HG03060 (cell line): Measurements from ENCODE around the gene ERCC5.

ENCODE experiments used
- ATAC-seq: cut with Tn5 transposase; IDR thresholded peaks from one replicate; pipeline ENCODE4 v1.9.1; 2021; ENCODE audit warnings: low read depth, moderate number of reproducible peaks; ENCODE audit not compliant: unreplicated experiment

The ERCC5 gene

DNA sequence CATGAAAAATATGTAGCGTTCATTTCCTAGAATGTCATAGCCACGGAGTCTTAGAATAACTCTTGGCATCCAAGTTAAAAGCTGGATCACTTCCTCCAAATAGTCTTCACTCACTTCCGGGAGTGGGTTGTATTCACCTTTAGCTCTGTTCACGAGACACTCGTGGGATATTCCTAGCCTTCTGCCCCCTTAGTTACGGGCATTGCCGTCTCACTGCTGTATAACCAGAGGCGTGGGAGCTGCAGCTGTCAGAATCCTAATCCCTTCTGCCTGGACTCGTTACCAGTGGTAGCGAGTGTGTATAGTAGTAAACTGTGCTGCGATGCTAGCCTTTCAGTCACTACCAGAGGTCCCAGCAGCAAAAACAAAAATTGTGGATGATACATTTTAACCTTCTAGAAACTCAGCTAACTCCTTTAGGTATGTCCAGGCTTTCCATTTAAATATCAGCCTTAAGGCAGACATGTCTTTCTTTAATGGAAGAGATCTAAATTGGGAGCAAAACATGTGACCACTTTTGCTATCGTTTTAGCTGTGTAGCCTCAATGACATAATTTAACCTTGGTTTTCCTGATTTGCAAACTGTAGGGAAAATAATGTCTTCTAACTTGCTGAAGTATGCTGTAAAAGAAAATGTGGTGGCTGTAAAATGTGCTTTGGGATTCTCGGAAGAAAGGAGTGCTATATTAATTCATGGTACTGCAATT, 34.1 kb downstream of the ERCC5 start:
- no peak for ATAC-seq

- no peak for ATAC-seq
Observed at GRCh38 chr13:102881819-102882686, 36.2 kb downstream of the ERCC5 start.

DNA sequence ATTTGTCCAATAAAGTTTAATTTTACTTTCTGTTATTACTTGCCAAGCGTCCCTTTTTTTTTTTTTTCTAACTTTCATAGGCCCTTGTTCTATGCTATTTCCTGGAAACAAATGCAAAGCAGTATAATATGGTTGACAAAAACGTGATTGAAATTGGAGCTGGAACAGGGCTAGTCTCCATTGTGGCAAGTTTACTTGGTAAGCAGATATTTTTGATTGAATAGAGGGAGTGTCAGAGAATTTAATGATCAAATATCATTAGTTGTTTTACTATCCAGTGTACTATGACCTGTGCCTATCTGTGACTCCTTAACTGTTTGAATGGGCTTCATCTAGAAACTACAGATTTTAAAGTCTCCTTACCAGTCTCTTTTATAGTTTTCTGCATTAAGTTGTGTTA, 46.7 kb downstream of the ERCC5 start:
- no peak for ATAC-seq

DNA sequence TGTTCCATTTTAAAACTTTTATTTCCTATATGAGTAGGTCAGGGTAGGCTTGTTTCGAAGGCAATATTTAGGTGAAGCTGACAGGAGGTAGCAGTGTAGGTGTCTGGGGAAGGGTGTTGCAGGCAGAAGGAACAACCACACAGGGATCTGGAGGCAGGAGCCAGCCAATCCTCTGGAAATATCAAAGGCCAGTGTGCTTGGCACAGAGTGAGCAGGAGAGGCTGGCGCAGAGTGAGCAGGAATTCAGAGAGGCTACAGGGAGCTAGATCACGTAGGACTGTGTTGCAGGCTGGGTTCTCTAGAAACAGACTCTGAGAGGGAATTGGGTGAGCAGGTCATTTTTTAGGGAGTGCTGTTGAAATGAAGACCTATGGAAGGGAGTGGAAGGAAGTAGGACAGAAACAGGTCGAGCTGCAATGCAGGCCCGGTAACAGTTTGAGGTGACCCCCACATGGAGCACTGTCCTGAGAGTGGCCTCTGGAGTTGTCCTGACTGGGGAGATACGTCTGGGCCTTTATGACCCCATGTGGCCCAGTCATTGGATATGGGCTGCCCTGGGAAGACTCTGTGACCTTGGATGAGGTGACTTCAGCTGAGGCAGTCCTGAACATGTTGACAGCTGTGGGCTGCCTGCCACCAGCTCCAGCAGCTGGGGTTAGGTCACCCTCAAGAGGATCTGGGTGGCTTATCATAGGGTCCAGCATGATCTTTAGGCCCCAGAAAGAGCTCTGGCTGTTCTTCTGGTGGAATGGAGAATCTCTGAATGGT, 51.7 kb downstream of the ERCC5 start:
- no peak for ATAC-seq

DNA sequence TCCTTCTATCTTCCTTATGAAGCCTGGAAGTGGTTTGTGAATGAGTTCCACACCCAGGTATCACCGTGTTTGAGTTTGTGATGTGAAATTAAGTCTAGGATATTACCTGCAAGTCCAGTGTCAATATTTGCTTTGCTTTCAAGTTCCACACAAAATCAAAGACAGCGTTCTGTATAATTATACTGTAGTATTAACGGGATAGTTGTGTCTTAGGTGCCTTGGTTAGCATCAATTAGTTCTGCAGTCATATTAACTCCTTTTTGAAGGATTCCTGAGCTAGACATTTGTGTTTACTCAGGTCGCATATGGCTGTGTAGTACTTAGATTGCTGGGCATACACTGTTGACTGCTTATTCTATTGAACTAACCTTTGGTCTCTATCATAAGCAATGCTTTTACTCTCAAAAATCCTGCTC, 54.4 kb downstream of the ERCC5 start:
- no peak for ATAC-seq

DNA sequence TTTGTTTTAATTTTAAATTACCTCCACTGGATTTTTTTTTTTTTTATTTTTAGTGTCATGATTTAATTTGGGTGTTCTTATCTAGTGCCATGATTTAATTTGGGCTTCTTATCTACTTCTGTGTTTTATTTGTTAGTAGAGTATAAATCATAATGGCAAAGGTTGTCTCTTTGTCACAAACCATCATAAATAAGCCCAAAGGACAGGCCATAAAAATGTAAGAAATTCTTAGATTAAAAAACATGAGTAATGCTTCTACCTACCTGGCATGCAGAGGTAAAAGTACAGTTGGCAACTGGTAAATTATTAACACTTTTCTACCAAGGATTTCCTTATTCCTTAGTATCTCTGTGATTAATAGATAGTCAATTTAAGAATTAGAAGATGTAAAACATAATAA, 55.2 kb downstream of the ERCC5 start:
- ATAC-seq: no peak

GRCh38 chr13:102901615-102902305, 55.9 kb downstream of the ERCC5 start:
- ATAC-seq: no peak

- no peak for ATAC-seq
Observed at GRCh38 chr13:102902789-102903347, 57.0 kb downstream of the ERCC5 start.

- no peak for ATAC-seq
Observed at GRCh38 chr13:102903659-102904407, 58.0 kb downstream of the ERCC5 start.

DNA sequence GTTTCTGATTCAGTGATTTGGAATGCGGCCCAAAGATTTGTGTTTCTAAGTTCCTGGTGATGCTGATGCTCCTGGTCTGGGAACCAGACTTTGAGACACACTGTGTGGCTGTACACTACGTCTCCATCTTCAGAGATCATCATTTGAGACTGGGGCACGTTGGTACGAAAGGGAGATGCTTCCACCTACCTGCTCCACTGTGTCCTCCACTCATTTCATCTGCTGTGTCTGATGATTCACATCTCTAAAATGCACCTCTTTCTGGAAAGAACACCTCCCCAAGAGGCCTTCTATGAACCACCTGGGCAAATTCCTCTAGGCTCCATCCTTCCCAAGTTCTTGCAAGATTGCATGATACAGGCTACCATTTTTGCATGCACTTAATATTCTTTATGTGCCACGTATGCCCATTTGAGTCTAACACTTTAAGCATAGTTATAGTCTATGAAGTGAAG, 58.6 kb downstream of the ERCC5 start:
- ATAC-seq: no peak

DNA sequence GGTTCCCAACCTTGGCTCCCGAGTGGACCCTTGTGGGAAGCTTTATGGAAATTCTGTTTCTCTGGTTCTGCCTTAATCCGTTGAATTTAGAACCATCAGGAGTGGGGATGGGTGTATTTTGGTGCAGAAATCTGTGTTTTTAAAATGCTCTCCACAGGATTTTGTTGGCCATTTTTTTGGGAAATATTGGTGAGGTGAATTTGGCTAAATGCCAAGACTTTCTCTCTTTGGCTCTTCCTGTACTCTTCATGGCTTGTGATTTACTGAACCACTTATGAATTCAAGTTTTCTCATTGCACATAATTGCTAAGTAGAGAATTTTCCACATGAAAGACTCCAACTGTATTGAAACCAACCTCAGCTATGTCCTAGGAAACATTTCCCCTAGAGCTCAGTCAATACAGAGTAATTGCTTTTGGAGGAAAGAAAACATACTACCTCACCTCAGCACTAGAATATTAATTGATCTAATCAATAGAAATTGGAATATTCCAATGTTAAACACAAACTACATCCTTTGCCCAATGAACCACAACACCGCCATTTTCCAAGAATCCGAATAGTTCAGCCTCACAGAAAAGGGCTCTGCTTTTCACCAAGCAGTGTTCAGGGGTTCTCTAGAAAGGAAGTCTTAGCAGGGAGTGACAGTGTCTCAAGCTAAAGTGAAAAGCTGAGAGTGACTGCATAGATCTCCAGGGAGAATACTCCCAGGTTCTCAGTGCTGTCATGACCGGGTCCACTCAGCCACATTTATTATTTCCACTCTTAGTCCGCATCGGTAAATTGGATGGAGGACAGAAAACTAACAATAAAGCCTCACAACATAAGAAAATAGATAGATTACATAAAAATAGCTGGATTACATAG, 60.3 kb downstream of the ERCC5 start:
- no peak for ATAC-seq

DNA sequence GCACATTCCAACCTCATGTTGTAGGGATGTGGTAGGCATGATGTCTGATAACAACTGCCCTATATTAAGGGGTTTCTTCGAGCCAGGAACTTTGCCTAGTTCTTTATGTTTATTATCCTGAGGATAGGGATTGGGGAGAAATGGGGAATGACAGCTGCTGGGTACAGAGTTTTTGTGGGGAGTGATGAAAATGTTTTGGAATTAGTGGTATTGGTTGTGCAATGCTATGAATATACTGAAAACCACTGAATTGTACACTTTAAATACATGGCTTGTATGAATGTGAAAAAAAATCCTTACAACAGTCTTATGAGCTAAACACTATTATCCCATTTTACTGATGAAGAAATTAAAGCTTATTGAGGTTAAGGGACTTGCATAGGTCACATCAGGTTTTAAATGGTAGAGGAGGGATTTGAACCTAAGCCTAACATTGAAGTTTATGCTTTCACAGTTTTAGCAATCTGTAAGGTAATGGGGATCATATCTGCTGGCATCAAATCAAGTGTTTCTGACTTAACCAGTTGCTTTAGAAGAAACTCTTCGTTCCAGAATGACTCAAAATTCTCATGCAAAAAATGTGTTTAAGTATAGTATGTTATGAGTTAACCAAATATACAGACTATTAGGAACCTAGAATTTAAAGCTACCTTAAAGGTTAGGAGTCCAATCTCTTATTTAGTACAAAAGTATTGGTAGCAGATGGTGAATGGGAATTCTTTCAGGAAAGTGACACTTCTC, 61.4 kb downstream of the ERCC5 start:
- peak; percentile 83 for ATAC-seq

DNA sequence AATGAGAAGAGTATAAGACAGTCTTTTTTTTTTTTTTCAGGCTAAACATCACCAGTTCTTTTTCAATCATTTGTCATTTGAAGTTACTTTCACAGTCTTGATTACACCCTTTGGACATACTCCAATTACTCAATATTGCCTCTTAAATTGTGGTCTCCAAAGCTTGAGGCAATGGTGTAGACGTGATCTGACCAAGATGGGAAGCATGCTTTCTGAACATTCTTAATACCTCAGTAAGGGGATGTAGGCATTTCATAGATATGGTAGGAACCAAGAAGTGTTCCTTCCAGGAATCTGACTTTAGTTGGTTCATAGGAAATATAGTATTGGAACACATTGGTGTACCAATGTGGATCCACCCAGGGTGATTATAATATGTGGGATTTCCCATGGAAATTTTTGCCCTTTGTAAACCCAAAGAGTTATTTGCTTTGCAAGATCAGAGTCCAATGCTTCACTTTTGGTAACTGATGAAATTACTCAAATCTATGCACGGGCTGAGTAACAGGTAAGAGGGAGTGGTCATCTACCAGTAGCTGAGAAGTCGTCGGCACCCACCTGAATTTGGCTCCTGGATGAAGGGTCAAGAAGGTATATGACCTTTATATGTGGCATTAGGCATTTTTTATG, 62.2 kb downstream of the ERCC5 start:
- ATAC-seq: no peak

- ATAC-seq: no peak
Observed at GRCh38 chr13:102909971-102910370, 64.1 kb downstream of the ERCC5 start.

- no peak for ATAC-seq
Observed at GRCh38 chr13:102911336-102911735, 65.5 kb downstream of the ERCC5 start.

GRCh38 chr13:102912599-102912998, 66.8 kb downstream of the ERCC5 start:
- no peak for ATAC-seq

- no peak for ATAC-seq
Observed at GRCh38 chr13:102913914-102914313, 68.1 kb downstream of the ERCC5 start.
